Stimulated activated CD8-positive, alpha-beta memory T cell treated with anti-CD3 and anti-CD28 coated beads, Interleukin-7, amount 100 ng/mL, for 1 hour (primary cell): Measurements from ENCODE around the gene PAAF1.

Experiments
- DNase-seq, 2 donors: peaks; one replicate each; pipeline ENCODE4 v3.0.0-alpha.2; 2020; ENCODE audit warnings: low read depth in 2 of 2

The PAAF1 gene, protein sequence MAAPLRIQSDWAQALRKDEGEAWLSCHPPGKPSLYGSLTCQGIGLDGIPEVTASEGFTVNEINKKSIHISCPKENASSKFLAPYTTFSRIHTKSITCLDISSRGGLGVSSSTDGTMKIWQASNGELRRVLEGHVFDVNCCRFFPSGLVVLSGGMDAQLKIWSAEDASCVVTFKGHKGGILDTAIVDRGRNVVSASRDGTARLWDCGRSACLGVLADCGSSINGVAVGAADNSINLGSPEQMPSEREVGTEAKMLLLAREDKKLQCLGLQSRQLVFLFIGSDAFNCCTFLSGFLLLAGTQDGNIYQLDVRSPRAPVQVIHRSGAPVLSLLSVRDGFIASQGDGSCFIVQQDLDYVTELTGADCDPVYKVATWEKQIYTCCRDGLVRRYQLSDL

DNA sequence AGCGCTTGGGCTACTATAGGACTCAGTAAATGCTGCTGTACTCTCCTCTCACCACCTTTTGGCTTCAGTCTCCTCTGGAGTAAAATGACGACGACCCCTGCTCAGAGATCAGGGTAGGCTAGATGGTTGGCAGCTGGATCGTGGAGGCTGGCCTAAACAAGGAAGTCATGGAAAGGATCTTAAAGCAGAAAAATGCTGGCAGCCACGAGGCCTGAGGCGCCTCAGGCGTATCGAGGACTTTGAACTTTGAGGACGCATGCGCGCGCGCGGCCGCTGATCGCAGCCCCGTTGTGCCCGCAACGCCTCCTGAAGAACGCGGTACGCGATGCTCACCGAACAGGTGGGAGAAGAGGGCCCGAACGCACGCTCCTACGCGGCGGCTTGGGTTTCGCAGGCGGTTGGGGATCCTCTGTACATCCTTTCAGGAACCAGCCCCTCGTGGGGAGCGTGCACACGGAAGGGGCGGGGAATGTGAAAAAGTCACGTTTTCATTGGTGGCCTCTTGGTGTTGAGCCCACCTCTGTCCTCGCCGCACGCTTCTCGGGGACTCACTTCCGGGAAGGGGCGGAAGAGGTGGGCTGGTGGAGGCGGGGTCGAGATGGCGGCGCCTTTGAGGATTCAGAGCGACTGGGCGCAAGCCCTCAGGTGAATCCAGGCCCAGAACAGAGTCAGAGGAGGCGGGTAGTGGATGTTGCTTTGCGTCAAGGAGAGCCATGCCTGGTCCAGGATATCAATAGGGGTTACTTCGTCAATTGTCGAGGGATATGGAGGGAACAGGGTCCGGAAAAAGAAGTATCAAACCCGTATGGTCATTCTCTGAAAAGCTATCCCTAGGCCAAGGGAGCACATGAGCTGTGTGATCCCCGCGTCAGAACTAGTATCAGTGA lies at the start of gene PAAF1, which contains the start of gene COA4:
Gene PAAF1, plus strand, starts transcription at position 576 of the 887 bp plus-strand sequence. Its CDS starts 23 bp downstream, at position 599.
Gene COA4, minus strand, starts transcription at position 423 of the 887 bp plus-strand sequence. CDS start 3,468 bp downstream, outside the sequence.
- peak; percentile 78 to 84 for DNase-seq

DNA sequence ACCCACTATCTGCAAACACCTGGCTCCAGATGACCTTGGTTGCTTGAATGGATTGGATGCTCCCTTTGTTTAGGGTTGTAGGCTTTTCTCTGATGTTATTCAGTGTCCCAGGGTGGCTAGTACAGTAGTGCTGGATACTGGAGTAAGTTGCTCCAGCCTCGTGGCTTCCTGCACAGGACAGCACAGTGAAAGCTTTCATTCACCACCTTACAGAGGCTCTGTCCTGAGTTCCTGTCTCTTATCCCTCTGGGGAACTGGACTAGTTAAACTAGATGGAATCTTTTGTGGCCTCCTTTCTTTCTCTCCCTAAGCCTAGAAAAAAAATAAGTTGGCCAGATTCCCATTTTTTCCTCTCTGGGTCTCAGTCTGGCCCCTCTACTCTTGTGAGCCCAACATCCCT lies 46.5 kb upstream of the PAAF1 start:
- DNase-seq = no peak

DNA sequence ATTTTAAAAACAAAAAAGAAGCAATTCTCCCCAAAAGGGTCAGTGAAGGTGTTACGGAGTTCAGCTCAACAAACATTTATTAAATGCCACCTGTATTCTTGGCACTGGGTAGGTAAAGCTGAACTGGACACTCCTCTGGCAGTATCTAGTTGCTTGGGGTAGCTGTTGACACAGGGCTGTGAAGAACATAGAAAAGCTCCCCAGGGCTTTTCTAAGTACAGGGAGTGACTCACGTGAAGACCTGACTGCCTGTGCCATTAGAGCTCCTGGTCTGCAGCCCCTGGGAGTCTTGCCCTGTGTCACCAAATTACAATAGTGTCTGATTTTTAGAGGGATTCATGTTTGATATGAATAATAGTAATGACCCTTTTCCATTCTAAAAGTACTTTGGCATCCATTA lies 43.7 kb upstream of the PAAF1 start:
- DNase-seq = no peak

DNA sequence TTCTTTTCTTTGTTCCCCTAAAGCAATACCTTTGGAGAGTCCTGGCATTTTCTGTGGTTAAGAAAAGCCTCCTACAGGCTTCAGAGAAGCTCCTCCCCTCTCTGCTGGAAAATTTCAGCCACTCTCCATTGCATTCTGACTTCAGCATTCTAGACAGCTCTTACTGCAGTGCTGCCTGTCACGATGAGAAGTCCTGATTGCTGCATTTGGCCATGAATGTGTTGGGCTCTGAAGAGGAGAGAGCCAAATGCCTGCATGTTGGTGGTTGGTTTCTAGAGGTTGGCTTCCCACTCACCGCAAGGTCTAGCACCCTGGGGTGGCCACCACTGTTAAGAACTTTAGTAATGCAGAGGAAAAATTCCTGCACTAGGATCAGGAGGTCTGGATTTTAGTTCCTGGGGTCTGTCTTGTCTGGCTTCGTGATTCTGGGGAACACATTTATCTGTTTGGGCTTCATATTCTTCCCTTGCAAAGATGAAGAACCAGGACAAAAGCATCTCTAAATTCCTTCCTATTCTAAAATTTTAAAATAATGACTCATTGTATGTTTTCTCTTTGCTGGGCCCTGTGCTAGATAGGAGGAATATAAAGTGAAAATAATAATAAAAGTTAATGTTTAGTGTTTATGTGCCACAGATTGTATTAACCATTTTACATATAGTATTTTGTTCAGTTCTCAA lies 38.2 kb upstream of the PAAF1 start:
- DNase-seq = no peak

DNA sequence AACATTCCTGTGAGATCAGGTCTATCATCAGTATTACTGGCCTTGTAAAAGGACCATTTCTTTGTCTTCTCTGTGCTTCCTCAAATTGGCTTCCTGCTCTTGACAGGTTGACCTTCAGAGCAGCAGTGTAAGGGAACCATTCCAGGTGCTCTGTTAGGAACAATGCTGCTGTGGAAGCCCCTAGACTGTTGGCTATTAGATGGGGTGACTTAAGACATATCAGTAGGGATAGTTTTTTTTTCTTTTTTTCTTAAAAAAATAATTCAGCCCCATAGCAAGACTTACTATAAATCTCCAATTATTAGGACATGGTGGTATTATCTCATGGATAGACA lies 37.7 kb upstream of the PAAF1 start:
- no peak for DNase-seq

DNA sequence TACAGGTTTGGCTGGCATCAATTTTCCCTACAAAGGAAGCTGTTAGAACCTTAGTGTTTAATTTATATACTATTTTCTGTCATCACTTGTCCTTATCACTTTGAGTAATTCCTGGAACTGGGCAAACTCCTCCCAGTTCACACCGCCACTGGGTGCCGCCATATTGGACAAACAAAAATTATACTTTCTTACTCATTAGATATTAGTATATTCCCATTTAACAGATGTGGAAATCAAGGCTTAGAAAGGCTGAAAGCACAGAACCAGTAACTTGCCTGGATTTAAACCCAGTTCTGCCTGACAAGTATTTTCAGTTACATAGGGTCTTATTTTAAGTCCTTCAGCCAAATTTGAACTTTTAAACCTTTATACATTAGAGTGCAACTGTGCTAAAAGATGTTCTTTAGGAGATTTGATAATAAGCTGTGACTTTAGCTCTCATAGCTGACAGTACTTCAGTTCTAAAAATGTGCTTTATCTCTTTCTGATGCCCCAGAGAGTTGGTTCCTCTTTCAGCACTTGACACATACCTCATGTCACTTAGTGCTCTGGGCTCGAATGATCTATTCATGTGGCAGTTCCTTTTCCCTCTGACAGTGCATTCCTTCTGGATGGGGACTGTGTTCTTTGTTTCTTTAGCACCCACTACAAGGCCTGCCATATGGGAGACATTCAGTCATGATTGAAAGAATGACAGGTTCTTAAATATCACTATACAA lies 25.6 kb upstream of the PAAF1 start:
- DNase-seq = no peak

DNA sequence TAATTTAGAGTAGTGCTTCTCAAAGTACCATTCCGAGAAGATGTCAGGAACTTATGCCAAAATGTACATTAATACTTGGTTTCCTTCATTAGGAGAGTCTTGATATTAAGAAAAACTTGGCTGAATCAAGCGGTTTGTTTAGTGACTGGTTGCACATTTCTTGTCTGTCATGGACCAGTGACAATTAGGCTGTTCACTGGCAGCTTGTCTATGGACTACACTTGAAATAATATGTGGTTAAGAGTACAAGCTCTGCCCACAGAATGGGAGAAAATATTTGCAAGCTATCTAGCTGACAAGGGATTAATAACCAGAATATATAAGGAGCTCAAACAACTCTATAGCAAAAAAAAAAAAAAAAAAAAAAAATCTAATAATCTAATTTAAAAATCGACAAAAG lies 24.8 kb upstream of the PAAF1 start:
- no peak for DNase-seq

DNA sequence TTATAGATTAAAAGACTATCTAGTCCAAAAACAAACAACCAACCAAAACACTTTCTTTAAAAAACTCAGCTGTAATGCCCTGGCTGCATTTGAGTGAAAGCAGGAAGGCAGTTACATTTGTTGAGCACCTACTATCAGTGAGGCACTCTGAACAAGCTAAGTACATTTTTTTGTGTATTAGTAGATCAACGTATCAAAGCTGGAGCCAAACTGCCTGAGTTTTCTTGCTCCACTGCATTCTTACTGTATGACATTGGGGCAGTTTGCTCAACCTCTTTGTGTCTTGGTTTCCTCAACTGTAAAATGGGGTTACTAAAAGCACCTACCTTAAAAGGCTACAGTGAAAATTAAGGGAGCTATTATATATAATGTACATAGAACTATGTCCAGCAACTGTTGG lies 22.1 kb upstream of the PAAF1 start:
- DNase-seq = no peak

DNA sequence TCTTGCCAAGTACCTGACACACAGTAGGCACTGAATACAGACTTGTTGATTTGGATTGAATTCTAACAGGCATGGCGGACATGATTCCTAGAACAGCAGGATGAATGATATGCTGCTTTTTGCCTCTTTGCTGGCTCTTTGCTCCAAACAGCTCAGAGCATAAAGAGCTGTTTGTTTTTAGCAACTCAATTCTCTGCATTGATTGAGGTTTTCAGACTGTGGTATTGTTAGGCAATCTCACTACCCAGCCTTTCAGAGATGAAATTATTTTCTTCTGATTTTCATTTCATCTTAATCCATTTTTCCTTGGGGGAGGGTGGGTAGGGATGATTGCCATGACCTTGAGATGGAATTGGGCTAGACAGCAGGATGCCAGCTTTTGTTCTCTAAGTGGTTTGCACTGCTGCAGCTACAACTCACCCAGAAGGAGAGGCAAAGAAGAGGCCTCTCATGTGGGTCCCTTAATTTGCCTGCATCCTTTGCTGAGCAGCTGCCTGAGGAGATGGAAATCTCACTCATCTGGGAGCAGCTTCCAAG lies 20.7 kb upstream of the PAAF1 start:
- no peak for DNase-seq

DNA sequence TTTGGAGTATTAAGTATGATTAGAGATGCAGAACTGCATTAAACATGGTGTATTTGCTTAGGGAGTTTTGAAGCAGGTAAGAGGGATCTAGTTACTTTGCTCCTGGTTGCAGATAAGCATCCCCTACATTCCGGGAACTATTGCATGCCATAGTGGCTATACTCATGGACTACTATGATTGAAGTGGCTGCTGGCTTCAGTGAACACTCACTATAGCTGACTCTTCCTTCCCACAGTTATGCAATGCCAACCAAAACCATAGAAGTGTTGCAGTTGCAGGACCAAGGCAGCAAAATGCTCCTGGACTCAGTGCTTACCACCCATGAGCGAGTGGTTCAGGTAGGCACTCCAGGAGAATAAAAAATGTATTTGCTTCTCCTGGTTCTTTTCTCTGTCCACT lies 17.1 kb upstream of the PAAF1 start:
- no peak for DNase-seq

DNA sequence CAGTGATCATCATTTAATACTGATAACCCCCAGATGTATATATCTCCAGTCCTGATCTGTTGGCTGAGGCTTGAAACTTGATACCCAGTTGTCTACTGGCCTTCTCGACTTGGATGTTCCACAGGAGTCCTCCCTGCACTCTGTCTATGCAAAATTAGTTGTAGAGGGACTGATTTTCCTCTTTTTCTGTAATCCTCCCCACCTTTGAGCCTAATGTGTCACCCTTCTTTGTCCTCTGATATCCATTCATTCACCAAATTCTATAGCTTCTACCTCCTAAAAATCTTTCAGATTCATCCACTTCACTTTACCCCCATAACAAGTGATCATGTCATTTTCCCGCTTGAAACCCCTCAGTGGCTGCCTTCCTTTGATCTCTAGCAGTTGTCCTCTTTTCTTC lies 16.6 kb upstream of the PAAF1 start:
- no peak for DNase-seq

DNA sequence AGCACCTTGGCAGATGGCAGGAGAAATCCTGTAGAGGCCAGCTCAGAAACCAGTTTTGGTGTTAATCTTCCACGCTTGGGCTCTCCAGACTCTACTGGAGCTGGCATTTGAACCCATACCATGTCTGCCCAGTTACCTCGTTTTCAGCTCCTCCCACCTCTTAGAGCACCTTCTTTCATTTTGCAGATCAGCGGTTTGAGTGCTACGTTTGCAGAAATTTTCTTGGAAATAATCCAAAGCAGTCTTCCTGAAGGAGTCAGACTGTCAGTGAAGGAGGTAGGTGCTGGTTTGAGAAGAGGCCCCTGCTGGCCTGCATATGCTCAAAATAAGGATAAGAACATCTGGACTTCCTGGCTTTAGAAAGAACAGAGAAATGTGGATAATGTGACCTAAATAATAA lies 13.8 kb upstream of the PAAF1 start:
- no peak for DNase-seq

DNA sequence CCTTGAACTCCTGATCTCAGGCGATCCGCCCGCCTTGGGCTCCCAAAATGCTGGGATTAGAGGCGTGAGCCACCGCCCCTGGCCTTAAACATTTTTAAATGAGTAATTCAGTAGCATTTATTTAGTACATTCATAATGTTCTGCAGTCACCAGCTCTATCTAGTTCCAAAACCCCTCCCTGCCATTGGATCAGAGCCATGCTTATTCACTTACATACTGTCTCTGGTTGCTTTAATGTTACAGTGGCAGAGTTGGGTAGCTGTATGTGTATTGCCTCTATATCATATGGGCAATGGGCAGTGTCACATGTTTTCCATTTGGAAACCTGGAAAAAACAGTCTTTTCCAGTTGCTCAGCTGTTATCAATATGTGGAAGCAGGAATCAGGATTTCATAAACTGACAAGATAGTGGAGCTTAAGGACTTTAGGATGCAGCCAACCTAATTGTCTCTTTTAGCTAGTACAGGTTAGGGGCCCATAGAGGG lies 10.7 kb upstream of the PAAF1 start:
- no peak for DNase-seq

DNA sequence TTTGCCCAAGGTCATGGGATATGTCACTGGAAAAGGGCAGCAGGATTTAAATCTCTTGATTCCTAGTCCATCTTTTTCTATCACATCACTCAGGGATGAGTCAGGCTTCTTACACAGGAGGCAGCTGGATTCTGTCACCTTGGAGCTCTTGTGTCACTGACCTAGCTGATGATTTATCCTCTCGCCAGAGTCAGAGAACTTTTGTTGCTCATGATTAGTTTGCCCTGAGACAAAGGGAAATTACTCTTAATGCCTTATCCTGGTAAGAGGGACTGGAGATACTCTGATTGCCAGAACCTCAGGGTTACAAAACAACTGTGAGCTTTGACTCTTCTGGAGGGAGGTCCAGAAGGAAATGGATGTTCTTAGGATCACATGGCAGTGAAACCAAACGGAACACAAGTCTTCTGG lies 10.2 kb upstream of the PAAF1 start:
- DNase-seq = no peak

DNA sequence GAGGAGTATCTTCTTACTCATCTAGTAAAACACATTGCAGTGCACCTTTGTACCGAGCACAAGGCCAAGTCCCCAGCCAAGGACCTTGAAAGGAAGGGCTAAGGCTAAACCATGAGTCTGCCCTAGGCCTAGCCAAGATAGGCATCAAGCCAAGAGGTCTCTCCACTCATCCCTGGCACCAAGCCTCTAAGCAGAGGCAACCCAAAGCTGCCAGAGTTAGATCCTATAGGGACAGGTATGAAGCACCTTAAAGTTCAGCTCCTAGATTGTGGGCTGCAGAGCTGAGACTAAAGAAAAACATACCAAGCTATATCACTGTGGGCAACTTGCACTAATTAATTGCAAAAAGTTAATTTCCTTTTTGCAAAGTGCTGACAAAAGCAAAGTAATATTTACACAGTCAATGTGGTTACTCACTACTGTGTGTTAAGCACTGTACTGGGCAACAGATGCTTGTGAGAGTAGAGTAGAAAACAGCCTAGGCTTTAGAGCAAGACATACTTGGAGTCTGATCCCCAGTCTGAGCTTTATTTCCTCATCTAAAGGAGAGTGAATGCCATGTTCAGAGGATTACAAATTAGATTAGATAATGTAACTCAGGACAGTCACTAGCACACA lies 7.4 kb upstream of the PAAF1 start:
- no peak for DNase-seq

DNA sequence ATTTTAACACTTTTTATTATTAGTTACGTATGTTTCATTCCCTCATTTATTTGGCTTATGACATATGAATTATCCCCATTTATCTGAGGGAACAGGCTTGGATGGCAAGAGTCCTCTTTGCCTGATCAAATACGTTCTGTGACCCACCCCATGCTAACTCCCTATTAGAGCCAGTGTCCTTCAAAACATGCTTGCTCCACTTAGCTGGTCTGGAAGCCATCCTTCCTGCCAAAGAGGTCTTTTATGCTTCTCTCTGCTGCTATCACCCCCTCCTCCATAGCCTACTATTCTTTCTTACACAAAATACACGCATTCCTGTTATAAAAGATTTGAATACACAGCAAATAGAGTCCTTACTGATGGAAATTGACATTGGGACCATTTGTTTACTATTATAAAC lies 6.5 kb upstream of the PAAF1 start:
- DNase-seq = no peak

DNA sequence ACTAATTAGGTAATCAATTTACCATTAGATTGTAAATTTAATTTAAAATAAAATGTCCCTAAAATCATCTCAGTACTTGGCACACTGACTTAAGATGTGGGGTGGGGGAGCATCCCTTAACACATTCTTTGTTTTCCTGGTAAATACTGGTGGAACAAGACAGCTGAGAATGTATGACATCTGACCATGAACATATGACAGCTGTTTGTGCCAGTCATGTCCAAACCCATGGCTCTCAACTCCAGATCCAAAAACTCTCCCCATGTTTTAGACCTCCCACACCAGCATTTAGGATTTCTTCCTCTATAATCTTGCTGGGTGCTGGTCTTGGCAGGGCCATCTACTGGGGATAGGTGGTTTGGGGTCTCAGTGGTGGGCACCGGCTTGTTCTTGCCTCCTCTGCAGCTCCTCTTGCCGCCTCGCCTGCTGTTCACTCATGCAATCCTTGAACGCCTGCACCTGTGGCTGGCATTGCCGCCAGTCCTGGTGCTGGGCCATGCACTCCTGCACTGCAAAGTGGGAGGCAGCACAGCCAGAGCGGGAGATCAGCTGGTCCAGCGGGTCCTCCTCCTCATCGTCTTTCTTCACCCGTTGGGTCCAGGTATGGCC lies 3.9 kb upstream of the PAAF1 start:
- no peak for DNase-seq

DNA sequence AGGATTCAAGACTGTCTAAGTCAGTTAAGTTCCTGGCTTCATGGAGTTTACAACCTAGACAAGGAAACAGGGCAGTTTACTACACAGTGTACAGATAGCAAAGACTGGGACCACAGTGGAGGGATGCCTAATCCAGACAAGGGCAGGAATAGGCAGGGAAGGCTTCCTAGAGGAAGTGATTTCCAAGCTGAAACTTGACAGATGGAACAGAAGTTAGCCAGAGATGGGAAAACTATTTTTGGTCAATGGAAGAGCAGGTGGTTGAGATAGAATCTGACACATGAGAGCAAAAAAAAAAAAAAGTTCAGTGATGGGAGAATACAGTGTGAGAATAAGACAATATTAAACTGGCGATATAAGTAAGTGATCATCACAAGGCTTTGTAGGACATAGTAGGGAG lies 1.4 kb upstream of the PAAF1 start:
- no peak for DNase-seq

DNA sequence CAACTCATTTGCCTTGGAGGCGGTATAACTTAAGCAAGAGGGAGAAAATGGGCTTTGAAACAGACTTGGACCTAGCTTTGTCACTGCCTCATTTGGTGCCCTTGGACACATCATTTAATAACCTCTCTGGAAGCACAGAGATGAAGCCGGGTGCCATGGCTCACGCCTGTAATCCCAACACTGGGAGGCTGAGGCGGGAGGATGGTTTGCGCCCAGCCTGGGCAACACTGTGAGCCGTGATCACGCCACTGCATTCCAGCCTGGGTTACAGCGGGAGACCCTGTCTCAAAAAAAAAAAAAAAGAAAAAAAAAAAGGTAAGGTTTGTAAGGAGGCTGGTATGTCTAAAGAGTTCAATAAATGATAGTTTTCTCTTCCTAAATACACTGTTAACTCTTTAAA lies 959 bp upstream of the PAAF1 start:
- DNase-seq = no peak

DNA sequence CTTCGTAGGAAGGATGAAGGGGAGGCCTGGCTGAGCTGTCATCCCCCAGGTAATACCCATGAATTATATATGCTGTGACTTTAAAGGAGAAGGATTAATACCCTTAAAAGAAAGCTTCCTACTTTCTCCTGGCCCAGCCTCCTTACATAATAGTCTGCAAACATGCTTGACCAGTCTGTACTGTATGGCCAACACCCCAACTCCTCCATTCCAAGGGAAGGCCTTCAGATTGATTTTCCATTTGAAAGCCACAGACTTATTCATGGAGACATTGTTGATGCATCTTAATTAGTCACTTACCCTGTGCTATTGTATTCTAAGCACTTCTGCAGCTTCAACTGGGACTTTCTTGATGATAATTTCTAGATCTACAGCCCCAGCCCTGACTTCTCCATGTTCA lies 2.0 kb downstream of the PAAF1 start:
- DNase-seq = no peak
